ENCODE results near the gene NPY2R.

- TF ChIP-seq, protein P1, sequence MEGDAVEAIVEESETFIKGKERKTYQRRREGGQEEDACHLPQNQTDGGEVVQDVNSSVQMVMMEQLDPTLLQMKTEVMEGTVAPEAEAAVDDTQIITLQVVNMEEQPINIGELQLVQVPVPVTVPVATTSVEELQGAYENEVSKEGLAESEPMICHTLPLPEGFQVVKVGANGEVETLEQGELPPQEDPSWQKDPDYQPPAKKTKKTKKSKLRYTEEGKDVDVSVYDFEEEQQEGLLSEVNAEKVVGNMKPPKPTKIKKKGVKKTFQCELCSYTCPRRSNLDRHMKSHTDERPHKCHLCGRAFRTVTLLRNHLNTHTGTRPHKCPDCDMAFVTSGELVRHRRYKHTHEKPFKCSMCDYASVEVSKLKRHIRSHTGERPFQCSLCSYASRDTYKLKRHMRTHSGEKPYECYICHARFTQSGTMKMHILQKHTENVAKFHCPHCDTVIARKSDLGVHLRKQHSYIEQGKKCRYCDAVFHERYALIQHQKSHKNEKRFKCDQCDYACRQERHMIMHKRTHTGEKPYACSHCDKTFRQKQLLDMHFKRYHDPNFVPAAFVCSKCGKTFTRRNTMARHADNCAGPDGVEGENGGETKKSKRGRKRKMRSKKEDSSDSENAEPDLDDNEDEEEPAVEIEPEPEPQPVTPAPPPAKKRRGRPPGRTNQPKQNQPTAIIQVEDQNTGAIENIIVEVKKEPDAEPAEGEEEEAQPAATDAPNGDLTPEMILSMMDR (IDR thresholded peaks at IDR 0.05), result no peak
- no peak for TF ChIP-seq POLR2A (IDR thresholded peaks at IDR 0.05)
- no peak for TF ChIP-seq POLR2AphosphoS5 (IDR thresholded peaks at IDR 0.05)
Measured at GRCh38 chr4:155234206-155234605, 25.8 kb downstream of the NPY2R start.
